Amniotic stem cell (primary cell): Measurements from ENCODE around the gene CEP112.

ENCODE experiments used
- DNase-seq: peaks from one replicate; lab custom pipeline; 2025; lab: John Stamatoyannopoulos, UW

CEP112 gene

GRCh38 chr17:66076546-66077190 is 115.3 kb downstream of the CEP112 start:
- no peak for DNase-seq

- DNase-seq: no peak
Observed at GRCh38 chr17:66073384-66073783, 118.5 kb downstream of the CEP112 start.

GRCh38 chr17:66063686-66064085 is 128.2 kb downstream of the CEP112 start:
- no peak for DNase-seq

DNA sequence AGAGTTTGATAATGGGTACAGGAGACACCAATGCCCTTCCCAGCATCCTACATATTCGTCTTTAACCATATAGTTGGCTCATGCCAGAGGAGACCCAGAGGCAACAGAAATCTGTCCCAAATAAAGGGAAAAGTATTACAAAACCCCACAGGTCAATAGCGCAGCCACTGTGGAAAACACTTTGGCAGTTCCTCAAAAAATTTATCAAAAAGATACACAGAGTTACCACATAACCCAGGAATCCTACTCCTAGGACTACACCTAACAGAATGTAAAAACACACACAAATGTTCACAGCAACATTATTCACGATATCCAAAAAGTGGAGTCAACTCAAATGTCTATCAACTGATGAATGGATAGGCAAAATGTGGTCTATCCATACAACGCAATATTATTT is 135.8 kb downstream of the CEP112 start:
- DNase-seq: no peak

DNA sequence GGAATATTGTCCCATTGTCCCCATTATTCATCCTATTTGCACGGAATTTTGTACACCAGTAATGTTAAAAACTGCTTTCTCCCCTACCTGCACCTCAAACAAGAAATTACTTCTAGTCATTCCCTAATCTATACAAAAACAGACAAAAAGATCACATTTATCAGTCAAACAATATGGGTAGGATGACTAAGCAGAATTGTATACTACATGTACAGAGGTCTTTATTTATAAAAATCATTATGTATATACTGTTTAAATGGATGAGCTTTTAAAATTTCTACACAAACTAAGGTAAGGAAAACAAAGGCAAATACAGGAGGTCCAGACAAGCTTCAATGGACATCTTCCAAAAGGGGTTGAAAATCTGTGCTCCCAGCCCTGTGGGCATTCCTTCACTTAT is 137.7 kb downstream of the CEP112 start:
- DNase-seq: no peak

- no peak for DNase-seq
Observed at GRCh38 chr17:66044083-66044482, 147.8 kb downstream of the CEP112 start.

DNA sequence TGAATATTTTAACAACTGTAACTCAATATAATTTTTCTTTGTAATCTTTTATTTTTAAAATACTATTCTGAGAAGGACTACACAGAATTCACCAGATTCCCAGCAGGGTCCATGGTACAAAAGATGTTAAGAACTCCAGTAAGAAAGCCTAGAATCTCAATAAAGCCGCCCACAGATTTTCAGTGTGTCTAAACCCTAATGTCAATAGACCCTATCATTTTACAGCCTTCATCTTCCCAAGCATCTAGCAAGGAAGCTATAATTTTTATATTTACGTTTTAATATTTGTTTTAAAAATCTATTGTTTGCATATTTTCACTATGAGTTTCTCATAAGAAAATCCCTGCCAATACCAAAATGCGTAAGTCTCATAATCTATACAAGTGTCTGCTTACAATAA is 148.5 kb downstream of the CEP112 start:
- no peak for DNase-seq

DNA sequence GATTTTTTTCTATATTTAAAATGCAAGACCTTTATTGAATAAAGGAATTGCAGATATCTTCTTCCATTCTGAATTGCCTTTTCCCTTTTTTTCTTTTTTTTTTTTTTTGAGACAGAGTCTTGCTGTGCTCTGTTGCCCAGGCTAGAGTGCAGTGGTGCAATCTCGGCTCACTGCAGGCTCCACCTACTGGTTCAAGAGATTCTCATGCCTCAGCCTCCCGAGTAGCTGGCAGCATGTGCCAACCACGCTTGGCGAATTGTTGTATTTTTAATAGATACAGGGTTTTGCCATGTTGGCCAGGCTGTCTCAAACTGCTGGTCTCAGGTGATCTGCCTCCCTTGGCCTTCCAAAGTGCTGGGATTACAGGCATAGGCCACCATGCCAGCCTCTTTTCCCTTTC is 151.5 kb downstream of the CEP112 start:
- no peak for DNase-seq

DNA sequence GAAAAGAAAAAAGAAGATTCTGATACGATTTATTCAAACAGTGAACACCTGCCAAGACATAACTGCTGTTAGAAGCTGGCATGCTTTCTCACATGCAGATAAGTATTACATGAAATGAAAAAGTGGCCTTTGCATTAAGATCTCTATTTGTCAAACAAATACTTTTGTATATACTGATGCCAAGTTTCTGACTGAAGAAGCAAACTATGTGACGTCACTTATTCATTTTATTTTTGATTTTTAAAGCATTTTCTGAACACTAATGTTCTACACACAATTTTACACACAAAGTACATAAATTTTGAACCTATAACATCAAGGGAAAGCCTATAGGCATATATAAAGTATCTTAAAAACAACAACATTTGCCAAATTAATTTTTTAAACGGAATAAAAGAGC is 153.8 kb downstream of the CEP112 start:
- no peak for DNase-seq

- no peak for DNase-seq
Observed at GRCh38 chr17:66037221-66037620, 154.7 kb downstream of the CEP112 start.

- no peak for DNase-seq
Observed at GRCh38 chr17:66032082-66032712, 159.7 kb downstream of the CEP112 start.

DNA sequence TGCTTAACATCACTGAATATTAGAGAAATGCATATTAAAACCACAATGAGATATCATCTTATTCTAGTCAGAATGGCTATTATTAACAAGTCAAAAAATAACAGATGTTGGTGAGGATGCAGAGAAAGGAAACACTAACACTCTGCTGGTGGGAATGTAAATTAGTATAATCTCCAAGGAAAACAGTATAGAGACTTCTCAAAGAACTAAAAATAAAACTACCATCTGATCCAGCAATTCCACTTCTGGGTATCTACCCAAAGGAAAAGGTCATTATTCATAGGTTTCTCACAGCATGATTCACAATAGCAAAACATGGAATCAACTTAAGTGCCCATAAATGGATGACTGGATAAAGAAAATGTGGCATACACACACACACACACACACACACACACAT is 166.4 kb downstream of the CEP112 start:
- no peak for DNase-seq

DNA sequence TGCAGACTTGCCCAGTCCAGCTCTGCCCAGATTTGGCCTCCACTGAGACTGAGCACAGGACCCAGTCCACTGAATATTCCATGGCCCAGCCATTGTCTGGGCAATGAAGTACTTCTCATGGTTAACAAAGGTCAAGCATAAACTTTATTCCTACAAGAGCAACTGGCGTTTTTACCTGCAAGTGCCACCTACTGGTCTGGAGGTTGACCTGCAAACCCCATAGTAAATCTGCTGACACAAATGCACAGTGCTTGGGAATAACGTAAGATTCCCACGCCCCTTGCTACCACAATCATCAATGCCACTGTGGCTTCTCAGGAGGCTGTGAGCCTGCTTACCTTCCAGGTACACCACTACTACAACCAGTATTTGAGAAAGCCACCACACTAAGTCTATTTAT is 170.2 kb downstream of the CEP112 start:
- no peak for DNase-seq

- DNase-seq: no peak
Observed at GRCh38 chr17:66018786-66019185, 173.1 kb downstream of the CEP112 start.

DNA sequence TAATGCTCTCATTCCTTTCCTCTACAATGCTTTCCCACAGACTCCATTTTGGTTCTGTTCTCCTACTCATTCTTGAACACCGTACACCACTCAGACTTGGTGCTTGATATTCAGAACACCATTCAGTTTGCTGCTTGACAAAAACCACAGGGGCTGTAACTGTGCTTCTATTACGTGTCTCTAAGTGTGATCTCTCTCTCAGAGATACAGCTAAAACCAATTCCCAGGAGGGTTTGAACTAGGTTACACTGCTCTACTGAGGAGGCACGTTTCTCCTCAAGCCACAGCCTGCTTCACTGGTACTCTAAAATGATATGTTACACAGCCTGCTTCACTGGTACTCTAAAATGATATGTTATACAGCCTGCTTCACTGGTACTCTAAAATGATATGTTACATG is 175.7 kb downstream of the CEP112 start:
- no peak for DNase-seq

- DNase-seq: no peak
Observed at GRCh38 chr17:66008680-66009079, 183.3 kb downstream of the CEP112 start.

GRCh38 chr17:66006654-66007053 is 185.3 kb downstream of the CEP112 start:
- DNase-seq: no peak

- DNase-seq: no peak
Observed at GRCh38 chr17:66002812-66003211, 189.1 kb downstream of the CEP112 start.

GRCh38 chr17:66002063-66002585 is 189.8 kb downstream of the CEP112 start:
- DNase-seq: no peak

GRCh38 chr17:66000216-66000615 is 191.7 kb downstream of the CEP112 start:
- no peak for DNase-seq

GRCh38 chr17:65998675-65999074 is 193.3 kb downstream of the CEP112 start:
- no peak for DNase-seq

GRCh38 chr17:65994679-65995078 is 197.3 kb downstream of the CEP112 start:
- no peak for DNase-seq

GRCh38 chr17:65994114-65994513 is 197.8 kb downstream of the CEP112 start:
- DNase-seq: no peak

DNA sequence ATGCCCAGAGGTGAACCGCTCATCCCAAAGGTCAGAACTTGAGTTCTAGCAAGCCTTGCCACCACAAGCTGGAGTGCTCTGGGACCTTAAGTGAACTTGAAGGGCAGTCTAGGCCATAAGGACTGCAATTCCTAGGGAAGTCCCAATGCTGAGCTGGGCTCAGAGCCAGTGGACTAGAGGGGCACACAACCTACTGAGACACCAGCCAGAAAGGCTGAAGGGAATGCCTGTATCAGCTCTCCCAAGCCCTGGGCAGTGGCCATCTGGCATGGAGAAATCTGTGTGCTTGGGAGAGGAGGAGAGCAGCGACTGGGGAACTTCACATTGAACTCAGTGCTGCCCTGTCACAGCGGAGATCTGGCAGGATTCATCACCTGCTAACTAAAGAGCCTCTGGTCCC is 201.3 kb downstream of the CEP112 start:
- DNase-seq: no peak
